ENCODE results near the gene TSHZ1. TPM values are rescaled to one million over a fixed set of nuclear protein-coding genes. Genes with fewer than 3 reads are reported as not detected.

The TSHZ1 gene
- total and polyA plus RNA-seq, 4 experiments from 2014 or later: 0.84 to 32.0 (median 18.3) TPM

DNA sequence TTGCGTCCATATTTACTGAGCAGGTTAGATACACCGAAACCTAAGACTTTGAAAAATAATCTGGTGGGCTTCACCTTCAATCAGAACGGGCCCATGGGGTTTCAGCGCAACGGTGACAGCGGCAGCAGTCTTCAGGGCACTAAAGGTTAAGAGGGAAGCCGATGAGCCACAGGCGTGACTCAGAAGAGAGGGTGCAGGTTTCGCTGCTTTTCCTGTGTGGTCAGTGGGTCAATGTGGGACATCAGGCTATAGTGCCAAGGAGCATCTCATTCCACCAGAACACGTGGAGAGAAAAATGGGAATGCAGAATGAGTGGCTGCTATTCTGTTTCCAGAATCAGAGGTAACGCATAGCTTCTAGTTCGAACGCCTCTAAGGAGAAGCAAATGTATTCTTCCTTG, 10.5 kb upstream of the TSHZ1 start:
- Histone ChIP-seq H3K36me3 (ENCODE audit: insufficient read depth, low read length) (no peaks in the 10 kb centered on the region), H3K27me3 (ENCODE audit: insufficient read depth, low read length) (no peaks in the 10 kb centered on the region), H3K9me3 (ENCODE audit: control insufficient read depth in 1 of 2, low read length in 2 of 2) (no peaks in the 10 kb centered on the region), H3K4me1 (ENCODE audit: insufficient read depth, low read length) (peaks cover 20% of the 10 kb centered on the region), H3K4me3 (ENCODE audit: low read length in 2 of 2) (no peak overlapping the region), H3K27ac (ENCODE audit: low read depth, low read length) (no peak overlapping the region)
- ChIA-PET POLR2A (ENCODE audit: partially characterized antibody) (interaction anchor here (1.1 kb wide), 1 partner anchor 10 kb away, joined by 3 read pairs; no protein-coding TSS in a partner anchor), CTCF (ENCODE audit: partially characterized antibody) (no interaction called here)
- peaks cover 8 to 31% of the 10 kb centered on the region in 2 donors for H3K36me3 Mint-ChIP-seq
- H3K9me3 Mint-ChIP-seq: no peaks in the 10 kb centered on the region
- no peak for DNase-seq
- peak overlapping the region in 6 of 7 donors; percentile 1 to 62 (median 28) for H3K27ac Mint-ChIP-seq
- H3K4me3 Mint-ChIP-seq: no peak overlapping the region
- H3K27me3 Mint-ChIP-seq: no peaks in the 10 kb centered on the region
- peaks cover 15 to 61% (median 30%) of the 10 kb centered on the region in 4 donors for H3K4me1 Mint-ChIP-seq
- intact Hi-C loops (cut with micrococcal nuclease): no loop called here

DNA sequence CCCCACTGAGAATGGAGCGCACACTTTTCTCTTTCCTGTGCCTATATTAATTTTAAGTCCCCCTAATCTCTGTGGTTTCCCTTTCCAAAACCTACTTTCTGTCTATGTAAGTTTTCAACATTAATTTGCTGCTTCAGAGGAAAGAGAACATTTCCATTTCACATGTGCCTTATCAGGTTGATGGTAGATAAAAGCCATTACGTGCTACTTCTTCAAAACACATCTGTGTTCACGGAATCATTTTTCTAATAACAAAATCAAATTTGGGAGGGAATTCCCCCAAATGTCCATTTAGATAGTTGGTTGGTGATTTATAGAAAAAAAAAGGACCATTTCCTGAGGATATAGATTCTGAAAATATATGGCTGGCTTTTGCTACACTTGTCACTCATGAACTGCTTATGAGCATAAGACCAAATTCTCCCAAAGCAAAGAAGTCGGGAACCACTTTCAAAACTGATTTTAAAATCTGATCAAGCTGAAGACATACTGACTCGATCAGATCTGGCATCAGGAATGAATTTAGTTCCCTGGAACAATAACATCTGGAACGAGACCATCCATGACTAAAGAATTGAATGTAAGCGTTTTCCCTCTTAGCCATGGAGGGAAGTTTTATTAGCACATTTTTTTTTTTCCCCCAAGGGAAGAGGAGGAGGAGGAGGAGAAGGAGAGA, 9.9 kb upstream of the TSHZ1 start:
- POLR2A ChIA-PET (ENCODE audit: partially characterized antibody): no interaction called here

DNA sequence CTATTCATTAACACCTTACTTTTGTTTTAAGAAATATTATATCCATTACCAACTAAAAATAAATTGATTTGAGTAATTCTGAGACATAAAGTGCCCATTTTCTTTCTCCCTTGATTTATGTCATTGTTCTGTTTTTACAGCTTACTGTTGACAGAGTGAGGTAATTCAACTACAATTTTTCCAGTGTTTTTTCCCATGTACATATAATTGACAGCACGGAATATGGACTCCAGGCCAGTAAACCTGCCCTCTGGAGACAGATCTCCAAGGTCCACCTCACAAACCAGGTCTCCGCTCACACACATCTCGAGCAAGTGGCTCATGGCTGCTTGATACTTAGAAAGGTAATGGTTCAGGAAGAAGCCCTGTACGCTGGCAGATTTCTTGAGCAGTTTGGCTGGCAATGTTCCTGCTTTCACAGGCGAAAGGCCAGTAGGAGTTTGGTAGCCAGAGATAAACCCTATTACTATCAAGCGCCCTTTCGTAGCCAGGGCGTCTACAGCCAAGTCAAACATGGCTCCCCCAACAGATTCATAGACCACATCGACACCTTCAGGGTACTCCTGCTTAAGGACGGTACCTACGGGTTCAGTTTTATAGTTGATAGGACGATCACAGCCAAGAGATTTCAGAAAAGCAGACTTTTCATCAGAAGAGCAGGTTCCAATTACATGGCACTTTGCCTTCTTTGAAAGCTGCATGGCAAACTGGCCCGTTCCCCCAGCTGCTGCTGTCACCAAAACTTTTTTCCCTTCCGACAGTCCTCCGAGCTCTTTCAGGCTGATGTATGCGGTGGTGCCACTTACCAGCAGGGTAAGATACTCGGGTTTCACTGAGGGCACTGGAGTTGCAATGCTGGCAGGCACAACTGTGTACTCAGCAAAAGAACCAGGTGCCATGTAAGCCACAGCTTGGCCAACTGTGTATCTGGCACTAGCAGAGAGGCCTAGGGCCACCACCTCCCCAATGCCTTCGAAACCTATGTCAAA, 9.0 kb upstream of the TSHZ1 start:
- CTCF ChIA-PET (ENCODE audit: partially characterized antibody): no interaction called here
- Histone ChIP-seq H3K9me3 (ENCODE audit: control insufficient read depth in 1 of 2, low read length in 2 of 2) (no peaks in the 10 kb centered on the region), H3K27me3 (ENCODE audit: insufficient read depth, low read length) (no peaks in the 10 kb centered on the region), H3K36me3 (ENCODE audit: insufficient read depth, low read length) (no peaks in the 10 kb centered on the region), H3K27ac (ENCODE audit: low read depth, low read length) (no peak overlapping the region), H3K4me1 (ENCODE audit: insufficient read depth, low read length) (peaks cover 35% of the 10 kb centered on the region), H3K4me3 (ENCODE audit: low read length in 2 of 2) (no peak overlapping the region)
- Mint-ChIP-seq H3K27me3 (no peaks in the 10 kb centered on the region), H3K9me3 (no peaks in the 10 kb centered on the region), H3K4me1 (peaks cover 26 to 74% (median 40%) of the 10 kb centered on the region in 4 donors), H3K27ac (peak overlapping the region in 3 of 7 donors; percentile 35 to 65 (median 36)), H3K4me3 (no peak overlapping the region), H3K36me3 (peaks cover 8 to 31% of the 10 kb centered on the region in 2 donors)
- DNase-seq: no peak
- intact Hi-C loops (cut with micrococcal nuclease): no loop called here
- POLR2A ChIA-PET (ENCODE audit: partially characterized antibody): no interaction called here

More for the DNA sequence above, 9.9 kb upstream of the TSHZ1 start:
- no peak overlapping the region for H3K4me3 Mint-ChIP-seq
- H3K27me3 Mint-ChIP-seq: no peaks in the 10 kb centered on the region
- Histone ChIP-seq H3K4me3 (ENCODE audit: low read length in 2 of 2) (no peak overlapping the region), H3K27me3 (ENCODE audit: insufficient read depth, low read length) (no peaks in the 10 kb centered on the region), H3K9me3 (ENCODE audit: control insufficient read depth in 1 of 2, low read length in 2 of 2) (no peaks in the 10 kb centered on the region), H3K27ac (ENCODE audit: low read depth, low read length) (no peak overlapping the region), H3K36me3 (ENCODE audit: insufficient read depth, low read length) (no peaks in the 10 kb centered on the region), H3K4me1 (ENCODE audit: insufficient read depth, low read length) (peaks cover 27% of the 10 kb centered on the region)
- H3K36me3 Mint-ChIP-seq: peaks cover 8 to 31% of the 10 kb centered on the region in 2 donors
- CTCF ChIA-PET (ENCODE audit: partially characterized antibody): no interaction called here
- peaks cover 20 to 67% (median 36%) of the 10 kb centered on the region in 4 donors for H3K4me1 Mint-ChIP-seq
- no peaks in the 10 kb centered on the region for H3K9me3 Mint-ChIP-seq
- intact Hi-C loops (cut with micrococcal nuclease): no loop called here
- DNase-seq: no peak
- H3K27ac Mint-ChIP-seq: peak overlapping the region in 3 of 7 donors; percentile 35 to 75 (median 37)

DNA sequence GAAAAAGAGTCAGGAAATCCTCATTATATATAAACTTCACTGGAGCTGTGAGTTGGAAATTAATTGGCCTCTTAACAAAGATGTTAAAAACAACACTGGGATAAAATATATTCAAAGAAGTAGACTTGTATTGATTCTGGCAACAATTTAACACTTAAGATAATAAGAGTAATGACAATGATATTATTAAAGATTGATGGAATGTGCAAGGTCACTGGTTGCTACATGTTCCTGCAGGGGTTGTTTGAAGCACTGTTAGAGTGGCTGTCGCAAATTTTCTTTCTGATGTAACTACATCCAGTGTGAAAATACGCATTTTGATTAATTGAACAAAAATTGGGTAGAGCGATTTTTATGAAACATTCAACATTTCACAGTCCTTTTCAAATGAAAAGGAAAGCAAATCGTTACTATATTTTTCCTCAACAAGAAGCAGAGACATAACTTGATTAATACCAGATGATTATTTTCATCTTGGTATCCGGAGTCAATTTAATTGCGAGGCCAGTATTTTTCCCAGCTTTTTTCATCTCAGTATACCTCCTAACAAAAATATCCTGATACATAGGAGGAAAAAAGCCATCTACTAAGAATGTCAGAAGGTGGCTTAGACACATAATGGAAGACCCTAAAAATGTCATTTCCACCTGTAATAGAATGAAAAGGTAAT, 7.8 kb upstream of the TSHZ1 start:
- Histone ChIP-seq H3K27me3 (ENCODE audit: insufficient read depth, low read length) (no peaks in the 10 kb centered on the region), H3K36me3 (ENCODE audit: insufficient read depth, low read length) (no peaks in the 10 kb centered on the region), H3K27ac (ENCODE audit: low read depth, low read length) (no peak overlapping the region), H3K9me3 (ENCODE audit: control insufficient read depth in 1 of 2, low read length in 2 of 2) (no peaks in the 10 kb centered on the region), H3K4me1 (ENCODE audit: insufficient read depth, low read length) (peaks cover 45% of the 10 kb centered on the region), H3K4me3 (ENCODE audit: low read length in 2 of 2) (no peak overlapping the region)
- no peak for DNase-seq
- intact Hi-C loops (cut with micrococcal nuclease): no loop called here
- POLR2A ChIA-PET (ENCODE audit: partially characterized antibody): no interaction called here
- Mint-ChIP-seq H3K9me3 (no peaks in the 10 kb centered on the region), H3K4me1 (peaks cover 32 to 81% (median 48%) of the 10 kb centered on the region in 4 donors), H3K27me3 (peaks cover 0 to 2% of the 10 kb centered on the region in 2 donors), H3K36me3 (peaks cover 10 to 34% of the 10 kb centered on the region in 2 donors), H3K4me3 (peak overlapping the region in 2 of 8 donors; percentile 17 to 36), H3K27ac (peak overlapping the region in 5 of 7 donors; percentile 23 to 77 (median 53))
- CTCF ChIA-PET (ENCODE audit: partially characterized antibody): no interaction called here

DNA sequence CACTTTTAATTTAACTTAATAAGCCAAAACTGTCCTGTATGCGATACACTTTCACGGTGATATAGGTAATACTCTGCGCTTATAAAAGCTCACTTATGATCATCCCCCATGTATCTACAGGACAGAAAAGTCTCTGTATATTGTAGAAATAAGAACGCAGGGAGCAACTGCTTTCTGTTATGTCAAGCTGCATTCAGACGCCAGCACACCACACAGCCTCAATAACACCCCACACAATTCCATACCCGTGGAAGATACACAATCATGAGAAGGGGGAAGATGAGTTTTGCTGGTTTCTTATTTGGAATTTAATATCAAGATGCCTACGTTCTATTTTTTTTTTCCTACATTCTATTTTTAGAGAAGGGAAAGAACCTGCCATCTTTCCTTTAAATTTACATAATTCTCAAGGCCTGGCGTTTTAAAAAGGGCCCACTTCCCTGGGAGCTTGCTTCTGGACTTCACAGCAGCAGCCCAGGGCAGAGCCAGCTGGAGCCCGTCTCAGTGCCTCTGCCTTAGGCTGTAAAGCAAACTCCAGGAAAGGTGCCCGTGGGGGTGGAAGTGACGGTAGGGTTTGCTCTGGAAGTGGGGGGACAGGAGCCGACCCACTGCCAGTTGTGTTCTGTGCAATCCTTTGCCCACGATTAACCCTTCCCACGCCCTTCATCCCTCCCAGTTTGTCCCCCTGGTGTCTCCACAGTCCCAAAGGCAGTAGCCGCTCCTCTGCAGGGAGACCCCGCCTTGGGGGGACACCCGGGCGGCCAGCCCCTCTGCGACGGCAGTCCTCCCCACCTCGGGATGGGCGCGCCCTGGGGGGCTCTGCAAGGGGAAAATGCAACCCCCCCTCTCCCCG, 7.0 kb upstream of the TSHZ1 start:
- Mint-ChIP-seq H3K9me3 (no peaks in the 10 kb centered on the region), H3K4me1 (peaks cover 27 to 77% (median 42%) of the 10 kb centered on the region in 4 donors), H3K27me3 (peaks cover 0 to 2% of the 10 kb centered on the region in 2 donors), H3K4me3 (peak overlapping the region in 2 of 8 donors; percentile 36 to 60), H3K27ac (peak overlapping the region in 5 of 7 donors; percentile 4 to 66 (median 58)), H3K36me3 (peaks cover 12 to 37% of the 10 kb centered on the region in 2 donors)
- Histone ChIP-seq H3K27ac (ENCODE audit: low read depth, low read length) (no peak overlapping the region), H3K36me3 (ENCODE audit: insufficient read depth, low read length) (no peaks in the 10 kb centered on the region), H3K4me3 (ENCODE audit: low read length in 2 of 2) (no peak overlapping the region), H3K27me3 (ENCODE audit: insufficient read depth, low read length) (no peaks in the 10 kb centered on the region), H3K4me1 (ENCODE audit: insufficient read depth, low read length) (peaks cover 40% of the 10 kb centered on the region), H3K9me3 (ENCODE audit: control insufficient read depth in 1 of 2, low read length in 2 of 2) (no peaks in the 10 kb centered on the region)
- ChIA-PET POLR2A (ENCODE audit: partially characterized antibody) (interaction anchor here (1.4 kb wide), 1 partner anchor 19 kb away, joined by 3 read pairs; no protein-coding TSS in a partner anchor), CTCF (ENCODE audit: partially characterized antibody) (no interaction called here)
- no peak for DNase-seq
- intact Hi-C loops (cut with micrococcal nuclease): no loop called here

DNA sequence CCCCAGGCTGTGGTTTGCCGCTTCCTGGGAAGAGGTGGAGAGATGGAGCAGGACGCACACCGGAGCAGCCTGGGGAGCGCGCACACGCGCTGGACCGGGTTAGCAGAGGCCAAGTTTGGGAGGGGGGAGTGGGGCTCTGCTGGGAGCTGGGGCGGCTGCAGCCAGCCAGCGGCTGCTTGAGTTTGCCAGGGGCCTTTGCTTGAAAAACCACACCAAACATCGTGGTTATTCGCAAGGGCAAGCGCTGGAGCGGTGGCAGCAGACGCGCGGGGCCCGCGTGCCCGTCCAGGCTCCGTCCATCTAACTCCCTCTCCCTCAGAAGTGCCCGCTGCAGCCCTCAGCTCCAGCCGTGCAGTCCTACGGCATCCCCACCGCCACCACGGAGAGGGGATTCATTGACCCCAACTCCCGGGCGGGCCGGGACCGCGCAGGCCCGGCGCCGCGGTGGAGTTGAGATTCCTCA, 6.3 kb upstream of the TSHZ1 start:
- ChIA-PET POLR2A (ENCODE audit: partially characterized antibody) (interaction anchor here (1.4 kb wide), 1 partner anchor 18 kb away, joined by 3 read pairs; no protein-coding TSS in a partner anchor), CTCF (ENCODE audit: partially characterized antibody) (no interaction called here)
- no peak for DNase-seq
- intact Hi-C loops (cut with micrococcal nuclease): no loop called here
- Histone ChIP-seq H3K4me3 (ENCODE audit: low read length in 2 of 2) (no peak overlapping the region), H3K4me1 (ENCODE audit: insufficient read depth, low read length) (peaks cover 40% of the 10 kb centered on the region), H3K27me3 (ENCODE audit: insufficient read depth, low read length) (no peaks in the 10 kb centered on the region), H3K9me3 (ENCODE audit: control insufficient read depth in 1 of 2, low read length in 2 of 2) (no peaks in the 10 kb centered on the region), H3K27ac (ENCODE audit: low read depth, low read length) (no peak overlapping the region), H3K36me3 (ENCODE audit: insufficient read depth, low read length) (no peaks in the 10 kb centered on the region)
- Mint-ChIP-seq H3K36me3 (peaks cover 12 to 37% of the 10 kb centered on the region in 2 donors), H3K27ac (no peak overlapping the region), H3K4me3 (no peak overlapping the region), H3K9me3 (no peaks in the 10 kb centered on the region), H3K27me3 (peaks cover 0 to 2% of the 10 kb centered on the region in 2 donors), H3K4me1 (peaks cover 27 to 72% (median 41%) of the 10 kb centered on the region in 4 donors)
